Astrocyte of the spinal cord (primary cell): ENCODE results near the gene RUNX1.
"Not testable (repeated sequence)": the region's sequence is repeated elsewhere in the genome, so short reads cannot be mapped to it uniquely, and the experiment has no call there.

Experiments used
- DNase-seq: peaks from one replicate; pipeline ENCODE4 v3.0.0; 2011; ENCODE audit warnings: low read depth, low spot score
- H3K4me3 ChIP-seq: 2 replicates; pipeline ENCODE4 v1.5.1; 2011; ENCODE audit warnings: low read depth, mild to moderate bottlenecking, low read length, moderate library complexity
- CTCF ChIP-seq: IDR thresholded peaks from 2 replicates; pipeline ENCODE4 v1.5.1; 2012; ENCODE audit warnings: low read depth, mild to moderate bottlenecking, low read length, inconsistent platforms
- in situ Hi-C: cut with HindIII; loops from 2 replicates; pipeline ENCODE4 v1.10.0; 2017; ENCODE audit warnings: low sequenced_read_pairs

The RUNX1 gene

GRCh38 chr21:34956416-34957316, 92.4 kb downstream of the RUNX1 start:
- no peak for DNase-seq
- in situ Hi-C loops: no loop called here
- no peak for TF ChIP-seq CTCF

GRCh38 chr21:34953950-34954349, 95.2 kb downstream of the RUNX1 start:
- no peak overlapping the region for H3K4me3 ChIP-seq
- DNase-seq: no peak
- in situ Hi-C loops: no loop called here
- no peak for TF ChIP-seq CTCF

More at GRCh38 chr21:34956416-34957316, 92.4 kb downstream of the RUNX1 start:
- H3K4me3 ChIP-seq: no peak overlapping the region

GRCh38 chr21:34952701-34953100, 96.4 kb downstream of the RUNX1 start:
- in situ Hi-C loops: no loop called here
- no peak overlapping the region for H3K4me3 ChIP-seq
- TF ChIP-seq CTCF: no peak
- DNase-seq: no peak

GRCh38 chr21:34951868-34952267, 97.2 kb downstream of the RUNX1 start:
- DNase-seq, in situ Hi-C loops, H3K4me3 ChIP-seq: not testable (repeated sequence)

- no peak overlapping the region for H3K4me3 ChIP-seq
- no peak for DNase-seq
- in situ Hi-C loops: no loop called here
- no peak for TF ChIP-seq CTCF
Measured at GRCh38 chr21:34950980-34951379, 98.1 kb downstream of the RUNX1 start.

- no peak overlapping the region for H3K4me3 ChIP-seq
- TF ChIP-seq CTCF: no peak
- no peak for DNase-seq
- in situ Hi-C loops: no loop called here
Measured at GRCh38 chr21:34949499-34949898, 99.6 kb downstream of the RUNX1 start.

- no peak for TF ChIP-seq CTCF
- DNase-seq: no peak
- H3K4me3 ChIP-seq: no peak overlapping the region
- in situ Hi-C loops: no loop called here
Measured at GRCh38 chr21:34949030-34949429, 100.1 kb downstream of the RUNX1 start.
